NCI-H510A treated with DMSO at 0.1 percent for 48 hours (cell line): ENCODE data around the gene DOCK10.

ENCODE experiments used
- DNase-seq: peaks from one replicate; lab custom pipeline; 2025; lab: John Stamatoyannopoulos, UW

DOCK10 gene

GRCh38 chr2:224776795-224777558 is 265.3 kb downstream of the DOCK10 start:
- peak; percentile 14 for DNase-seq

- no peak for DNase-seq
These were observed 266.6 kb downstream of the DOCK10 start for GRCh38 chr2:224775647-224776046.

GRCh38 chr2:224774735-224775134 is 267.5 kb downstream of the DOCK10 start:
- DNase-seq, result no peak

DNA sequence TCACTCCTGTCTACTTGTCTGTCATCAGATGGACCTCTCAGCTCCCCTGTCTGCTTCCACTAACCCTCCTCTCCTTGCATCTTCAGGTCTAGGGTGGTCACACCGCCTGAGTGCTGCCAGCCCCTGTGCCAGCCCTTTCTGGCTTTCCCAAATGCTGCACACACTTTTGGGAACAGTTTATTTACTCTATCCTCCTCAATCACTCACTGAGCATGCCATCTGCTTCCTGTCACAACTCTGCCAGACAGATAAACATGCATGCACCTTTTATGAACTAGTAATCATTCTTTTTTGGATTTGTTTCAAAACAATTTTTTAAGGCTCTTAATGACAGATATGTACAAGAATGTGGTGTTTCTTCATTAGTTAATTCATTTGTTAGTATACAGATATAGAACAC is 269.8 kb downstream of the DOCK10 start:
- peak; percentile 71 for DNase-seq

- DNase-seq, result no peak
These were observed 272.8 kb downstream of the DOCK10 start for GRCh38 chr2:224769489-224769888.

DNA sequence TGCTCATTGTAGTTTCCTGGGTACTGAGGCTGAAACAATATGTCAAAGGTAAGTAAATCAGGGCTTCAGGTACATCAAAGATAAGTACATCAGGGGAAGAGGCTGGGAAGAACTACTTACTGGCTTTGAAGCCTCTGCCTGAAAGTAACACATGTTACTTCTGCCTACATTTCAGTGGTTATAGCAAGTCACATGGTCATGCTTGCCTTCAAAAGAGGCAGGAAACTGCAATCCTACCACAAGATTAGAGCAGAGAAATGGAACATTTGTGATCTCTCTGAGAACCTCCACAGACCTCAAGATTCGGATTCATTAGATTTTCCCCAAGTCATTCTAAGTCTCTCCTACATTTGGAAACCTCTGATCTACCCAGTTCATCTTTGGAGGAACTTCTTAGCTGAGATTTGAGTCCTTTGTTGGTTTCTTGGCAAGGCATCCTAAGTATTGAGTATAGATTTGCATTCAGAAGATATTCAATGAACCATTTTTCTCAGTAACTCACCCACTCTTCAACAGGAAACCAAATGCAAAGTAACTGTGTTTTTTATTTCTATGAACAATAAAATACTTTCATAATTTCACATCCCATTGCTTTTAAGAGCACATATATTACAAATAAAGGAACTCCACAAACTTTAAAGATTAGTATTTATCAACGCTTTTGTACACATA is 277.6 kb downstream of the DOCK10 start:
- DNase-seq, result no peak

GRCh38 chr2:224757934-224758548 is 284.2 kb downstream of the DOCK10 start:
- no peak for DNase-seq

- DNase-seq, result no peak
These were observed 288.3 kb downstream of the DOCK10 start for GRCh38 chr2:224753743-224754540.

GRCh38 chr2:224751996-224752698 is 290.1 kb downstream of the DOCK10 start:
- DNase-seq, result no peak

GRCh38 chr2:224749136-224749535 is 293.1 kb downstream of the DOCK10 start:
- DNase-seq, result no peak

- DNase-seq, result no peak
These were observed 294.5 kb downstream of the DOCK10 start for GRCh38 chr2:224747765-224748164.

DNA sequence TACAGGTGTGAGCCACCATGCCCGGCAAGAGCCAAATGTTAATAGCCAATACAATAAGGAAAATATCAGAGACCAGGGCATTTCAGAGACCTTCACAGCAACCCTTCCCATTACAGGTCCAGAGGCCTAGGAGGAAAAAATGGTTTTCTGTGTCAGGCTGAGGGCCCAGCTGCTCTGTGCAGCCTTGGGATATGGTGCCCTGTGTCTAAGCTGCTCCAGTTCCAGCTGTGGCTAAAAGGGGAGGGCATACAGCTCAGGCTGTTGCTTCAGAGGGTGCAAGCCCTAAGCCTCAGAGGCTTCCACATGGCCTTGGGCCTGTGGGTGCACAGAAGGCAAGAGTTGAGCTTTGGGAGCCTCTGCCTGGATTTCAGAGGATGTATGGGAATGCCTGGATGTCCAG is 306.0 kb downstream of the DOCK10 start:
- no peak for DNase-seq

GRCh38 chr2:224734949-224735348 is 307.3 kb downstream of the DOCK10 start:
- DNase-seq, result no peak

GRCh38 chr2:224731665-224732064 is 310.6 kb downstream of the DOCK10 start:
- no peak for DNase-seq

DNA sequence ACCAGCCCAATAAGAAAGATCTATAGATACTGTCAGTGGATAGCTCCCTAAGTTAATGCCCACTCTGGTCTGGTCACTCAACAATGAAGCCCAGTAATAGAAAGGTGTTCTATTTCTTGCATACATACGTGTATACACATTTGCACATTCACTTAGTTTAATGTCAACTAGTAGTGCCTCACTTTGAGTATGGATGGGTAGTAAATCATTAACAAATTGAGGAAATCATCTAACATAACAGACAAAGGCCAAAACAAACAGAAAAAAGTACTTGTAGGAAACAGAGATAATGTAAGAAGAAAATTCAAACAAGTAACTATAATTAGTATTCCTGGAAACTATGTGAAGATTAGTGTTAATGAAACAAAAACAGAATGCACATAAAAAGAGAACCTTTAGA is 312.8 kb downstream of the DOCK10 start:
- DNase-seq, result no peak

GRCh38 chr2:224724331-224724730 is 317.9 kb downstream of the DOCK10 start:
- DNase-seq, result no peak

GRCh38 chr2:224723586-224724217 is 318.6 kb downstream of the DOCK10 start:
- DNase-seq, result no peak

GRCh38 chr2:224722770-224723169 is 319.5 kb downstream of the DOCK10 start:
- DNase-seq, result no peak

GRCh38 chr2:224722250-224722649 is 320.0 kb downstream of the DOCK10 start:
- DNase-seq, result no peak

DNA sequence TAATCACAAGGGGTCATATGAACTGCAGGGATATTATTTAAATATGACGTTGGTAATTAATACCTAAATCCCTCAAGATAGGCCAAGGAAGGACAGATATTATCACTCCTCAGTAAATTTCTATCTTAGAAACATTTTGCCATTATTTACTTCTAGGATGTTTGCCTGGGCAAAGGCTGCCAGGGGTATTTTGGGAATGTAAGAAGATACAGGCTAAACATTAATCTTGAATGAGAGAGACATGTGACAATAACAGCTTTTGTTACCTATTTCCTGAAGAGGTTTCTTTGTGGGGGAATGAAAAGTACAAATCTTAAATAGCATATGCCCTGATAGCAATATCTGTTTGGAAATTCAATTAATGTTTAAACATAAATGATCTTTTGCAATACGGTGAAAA is 325.3 kb downstream of the DOCK10 start:
- no peak for DNase-seq

GRCh38 chr2:224716201-224716600 is 326.1 kb downstream of the DOCK10 start, which contains the start of gene CCDC195:
Gene CCDC195, minus strand, starts transcription at chr2:224716365. Its CDS starts 0 bp downstream, at chr2:224716365.
- no peak for DNase-seq
